GM21515 (cell line): ENCODE results near the gene KPNA4.
A peak's percentile ranks its signal among the peaks of the same experiment; 100 is the strongest.
"Not testable (repeated sequence)": the region's sequence is repeated elsewhere in the genome, so short reads cannot be mapped to it uniquely, and the experiment has no call there.

Source experiments
- ATAC-seq: cut with Tn5 transposase; IDR thresholded peaks from one replicate; pipeline ENCODE4 v1.9.1; 2021; ENCODE audit not compliant: unreplicated experiment

The KPNA4 gene

GRCh38 chr3:160573955-160574525 lies 8.7 kb upstream of the KPNA4 start:
- ATAC-seq = not testable (repeated sequence)

- no peak for ATAC-seq
Observed at GRCh38 chr3:160569894-160570652, 4.7 kb upstream of the KPNA4 start.

- no peak for ATAC-seq
Observed at GRCh38 chr3:160568989-160569388, 3.6 kb upstream of the KPNA4 start.

GRCh38 chr3:160567774-160568173 lies 2.4 kb upstream of the KPNA4 start:
- ATAC-seq = no peak

- ATAC-seq = no peak
Observed at GRCh38 chr3:160566499-160566898, 1.1 kb upstream of the KPNA4 start.

GRCh38 chr3:160564949-160565441 lies 376 bp downstream of the KPNA4 start:
- ATAC-seq = peak; percentile 44

GRCh38 chr3:160564258-160564911 lies 986 bp downstream of the KPNA4 start:
- no peak for ATAC-seq

- ATAC-seq = no peak
Observed at GRCh38 chr3:160562952-160563351, 2.4 kb downstream of the KPNA4 start.

- no peak for ATAC-seq
Observed at GRCh38 chr3:160557571-160557970, 7.8 kb downstream of the KPNA4 start.

- ATAC-seq = no peak
Observed at GRCh38 chr3:160556141-160556540, 9.2 kb downstream of the KPNA4 start.

- ATAC-seq = no peak
Observed at GRCh38 chr3:160554980-160555379, 10.4 kb downstream of the KPNA4 start.

GRCh38 chr3:160553827-160554226 lies 11.5 kb downstream of the KPNA4 start:
- ATAC-seq = no peak

GRCh38 chr3:160546727-160547126 lies 18.6 kb downstream of the KPNA4 start:
- ATAC-seq = peak; percentile 61

GRCh38 chr3:160545504-160545871 lies 19.9 kb downstream of the KPNA4 start:
- no peak for ATAC-seq

GRCh38 chr3:160544844-160545503 lies 20.4 kb downstream of the KPNA4 start:
- ATAC-seq = no peak

- ATAC-seq = no peak
Observed at GRCh38 chr3:160540551-160540950, 24.8 kb downstream of the KPNA4 start.

- ATAC-seq = no peak
Observed at GRCh38 chr3:160538895-160539294, 26.5 kb downstream of the KPNA4 start.

GRCh38 chr3:160537729-160538128 lies 27.6 kb downstream of the KPNA4 start:
- ATAC-seq = no peak

- no peak for ATAC-seq
Observed at GRCh38 chr3:160532371-160532770, 33.0 kb downstream of the KPNA4 start.

GRCh38 chr3:160531311-160531710 lies 34.1 kb downstream of the KPNA4 start:
- no peak for ATAC-seq

GRCh38 chr3:160516391-160516790 lies 49.0 kb downstream of the KPNA4 start:
- ATAC-seq = not testable (repeated sequence)

GRCh38 chr3:160501325-160501724 lies 64.0 kb downstream of the KPNA4 start:
- ATAC-seq = no peak
